HUDEP-2 (cell line): ENCODE results near the gene ZNF280B.
"Not testable (repeated sequence)": the region's sequence is repeated elsewhere in the genome, so short reads cannot be mapped to it uniquely, and the experiment has no call there.

Experiments
- DNase-seq, 76 experiments: peaks; one replicate each; lab custom pipeline; 2025; ENCODE audit not compliant: unreplicated experiment in 76 of 76; lab: John Stamatoyannopoulos, UW

The ZNF280B gene

GRCh38 chr22:22465782-22466181 is 42.8 kb downstream of the ZNF280B start:
- DNase-seq, result no peak

GRCh38 chr22:22465094-22465602 is 43.4 kb downstream of the ZNF280B start:
- DNase-seq, result no peak

- no peak for DNase-seq
These were observed 43.9 kb downstream of the ZNF280B start for GRCh38 chr22:22464541-22465054.

- peak in 49 of 76 experiments; percentile 1 to 72 (median 40) for DNase-seq
These were observed 44.5 kb downstream of the ZNF280B start for GRCh38 chr22:22463855-22464540.

GRCh38 chr22:22462813-22463567 is 45.6 kb downstream of the ZNF280B start:
- peak in 10 of 76 experiments; percentile 1 to 33 (median 4) for DNase-seq

- no peak for DNase-seq
These were observed 47.0 kb downstream of the ZNF280B start for GRCh38 chr22:22461583-22461982.

GRCh38 chr22:22461111-22461510 is 47.4 kb downstream of the ZNF280B start:
- no peak for DNase-seq

GRCh38 chr22:22460635-22461034 is 47.9 kb downstream of the ZNF280B start:
- DNase-seq, result peak in 5 of 76 experiments; percentile 2 to 12 (median 8)

- no peak for DNase-seq
These were observed 48.5 kb downstream of the ZNF280B start for GRCh38 chr22:22460060-22460459.

- no peak for DNase-seq
These were observed 49.5 kb downstream of the ZNF280B start for GRCh38 chr22:22458896-22459588.

- DNase-seq, result no peak
These were observed 50.2 kb downstream of the ZNF280B start for GRCh38 chr22:22458387-22458786.

- no peak for DNase-seq
These were observed 53.5 kb downstream of the ZNF280B start for GRCh38 chr22:22454997-22455396.

GRCh38 chr22:22452996-22453686 is 55.4 kb downstream of the ZNF280B start:
- no peak for DNase-seq

- no peak for DNase-seq
These were observed 56.3 kb downstream of the ZNF280B start for GRCh38 chr22:22452211-22452610.

- peak in 20 of 76 experiments; percentile 1 to 41 (median 9) for DNase-seq
These were observed 58.2 kb downstream of the ZNF280B start for GRCh38 chr22:22450343-22450839.

- no peak for DNase-seq
These were observed 58.7 kb downstream of the ZNF280B start for GRCh38 chr22:22449819-22450218.

- no peak for DNase-seq
These were observed 62.0 kb downstream of the ZNF280B start for GRCh38 chr22:22446517-22446916.

- not testable (repeated sequence) for DNase-seq
These were observed 64.4 kb downstream of the ZNF280B start for GRCh38 chr22:22444007-22444589.

GRCh38 chr22:22442928-22443709 is 65.4 kb downstream of the ZNF280B start:
- DNase-seq, result no peak
